Measurements from ENCODE around the gene GNAT2.

DNA sequence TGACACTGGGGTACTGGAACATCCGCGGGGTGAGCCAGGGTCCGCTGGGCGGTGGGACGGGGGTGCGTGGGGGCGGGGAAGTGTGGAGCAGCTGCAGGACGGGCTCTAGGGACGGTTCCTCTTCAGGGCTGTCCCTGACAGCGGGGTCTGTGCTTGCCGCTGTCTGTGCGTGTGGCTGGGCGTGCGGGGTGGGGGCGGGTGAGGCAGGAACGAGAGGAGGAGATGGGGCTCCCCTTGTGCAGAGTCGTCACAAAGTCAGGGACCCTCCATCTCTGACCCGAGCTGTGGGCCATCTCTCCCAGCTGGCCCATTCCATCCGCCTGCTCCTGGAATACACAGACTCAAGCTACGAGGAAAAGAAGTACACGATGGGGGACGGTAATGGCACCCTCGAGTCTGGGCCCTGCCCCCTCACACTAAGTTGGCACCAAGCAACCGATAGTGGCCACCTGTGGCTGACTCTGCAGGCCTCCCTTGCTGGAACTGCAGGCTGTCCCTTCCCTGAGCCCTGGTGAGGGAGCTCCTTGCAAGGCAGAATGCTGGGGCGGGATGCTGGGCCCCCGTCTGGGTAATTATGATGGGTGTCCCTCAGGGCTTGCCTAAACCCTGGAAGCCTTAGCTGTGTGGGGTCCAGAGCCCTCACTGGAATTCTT lies 48.8 kb upstream of the GNAT2 start:
- TF ChIP-seq ZNF416 (CRISPR knock-in tag; IDR thresholded peaks at IDR 0.05) (no peak), ESRRA (CRISPR knock-in tag; IDR thresholded peaks at IDR 0.05; ENCODE audit: borderline replicate concordance) (no peak), FOXK1 (CRISPR knock-in tag; IDR thresholded peaks at IDR 0.05) (no peak), IRF2 (CRISPR knock-in tag; IDR thresholded peaks at IDR 0.05; ENCODE audit: borderline replicate concordance, low read depth) (no peak), TCF7 (CRISPR knock-in tag; IDR thresholded peaks at IDR 0.05; ENCODE audit: low read depth) (no peak)
- TF ChIP-seq, protein P1, sequence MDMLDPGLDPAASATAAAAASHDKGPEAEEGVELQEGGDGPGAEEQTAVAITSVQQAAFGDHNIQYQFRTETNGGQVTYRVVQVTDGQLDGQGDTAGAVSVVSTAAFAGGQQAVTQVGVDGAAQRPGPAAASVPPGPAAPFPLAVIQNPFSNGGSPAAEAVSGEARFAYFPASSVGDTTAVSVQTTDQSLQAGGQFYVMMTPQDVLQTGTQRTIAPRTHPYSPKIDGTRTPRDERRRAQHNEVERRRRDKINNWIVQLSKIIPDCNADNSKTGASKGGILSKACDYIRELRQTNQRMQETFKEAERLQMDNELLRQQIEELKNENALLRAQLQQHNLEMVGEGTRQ (CRISPR knock-in tag; IDR thresholded peaks at IDR 0.05): no peak
- TF ChIP-seq, protein P2, sequence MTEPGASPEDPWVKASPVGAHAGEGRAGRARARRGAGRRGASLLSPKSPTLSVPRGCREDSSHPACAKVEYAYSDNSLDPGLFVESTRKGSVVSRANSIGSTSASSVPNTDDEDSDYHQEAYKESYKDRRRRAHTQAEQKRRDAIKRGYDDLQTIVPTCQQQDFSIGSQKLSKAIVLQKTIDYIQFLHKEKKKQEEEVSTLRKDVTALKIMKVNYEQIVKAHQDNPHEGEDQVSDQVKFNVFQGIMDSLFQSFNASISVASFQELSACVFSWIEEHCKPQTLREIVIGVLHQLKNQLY (CRISPR knock-in tag; IDR thresholded peaks at IDR 0.05): no peak
- TF ChIP-seq, protein P3, sequence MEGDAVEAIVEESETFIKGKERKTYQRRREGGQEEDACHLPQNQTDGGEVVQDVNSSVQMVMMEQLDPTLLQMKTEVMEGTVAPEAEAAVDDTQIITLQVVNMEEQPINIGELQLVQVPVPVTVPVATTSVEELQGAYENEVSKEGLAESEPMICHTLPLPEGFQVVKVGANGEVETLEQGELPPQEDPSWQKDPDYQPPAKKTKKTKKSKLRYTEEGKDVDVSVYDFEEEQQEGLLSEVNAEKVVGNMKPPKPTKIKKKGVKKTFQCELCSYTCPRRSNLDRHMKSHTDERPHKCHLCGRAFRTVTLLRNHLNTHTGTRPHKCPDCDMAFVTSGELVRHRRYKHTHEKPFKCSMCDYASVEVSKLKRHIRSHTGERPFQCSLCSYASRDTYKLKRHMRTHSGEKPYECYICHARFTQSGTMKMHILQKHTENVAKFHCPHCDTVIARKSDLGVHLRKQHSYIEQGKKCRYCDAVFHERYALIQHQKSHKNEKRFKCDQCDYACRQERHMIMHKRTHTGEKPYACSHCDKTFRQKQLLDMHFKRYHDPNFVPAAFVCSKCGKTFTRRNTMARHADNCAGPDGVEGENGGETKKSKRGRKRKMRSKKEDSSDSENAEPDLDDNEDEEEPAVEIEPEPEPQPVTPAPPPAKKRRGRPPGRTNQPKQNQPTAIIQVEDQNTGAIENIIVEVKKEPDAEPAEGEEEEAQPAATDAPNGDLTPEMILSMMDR (IDR thresholded peaks at IDR 0.05): no peak
- TF ChIP-seq, protein P4, sequence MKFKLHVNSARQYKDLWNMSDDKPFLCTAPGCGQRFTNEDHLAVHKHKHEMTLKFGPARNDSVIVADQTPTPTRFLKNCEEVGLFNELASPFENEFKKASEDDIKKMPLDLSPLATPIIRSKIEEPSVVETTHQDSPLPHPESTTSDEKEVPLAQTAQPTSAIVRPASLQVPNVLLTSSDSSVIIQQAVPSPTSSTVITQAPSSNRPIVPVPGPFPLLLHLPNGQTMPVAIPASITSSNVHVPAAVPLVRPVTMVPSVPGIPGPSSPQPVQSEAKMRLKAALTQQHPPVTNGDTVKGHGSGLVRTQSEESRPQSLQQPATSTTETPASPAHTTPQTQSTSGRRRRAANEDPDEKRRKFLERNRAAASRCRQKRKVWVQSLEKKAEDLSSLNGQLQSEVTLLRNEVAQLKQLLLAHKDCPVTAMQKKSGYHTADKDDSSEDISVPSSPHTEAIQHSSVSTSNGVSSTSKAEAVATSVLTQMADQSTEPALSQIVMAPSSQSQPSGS (CRISPR knock-in tag; IDR thresholded peaks at IDR 0.05; ENCODE audit: borderline replicate concordance, low read depth): no peak
- TF ChIP-seq, protein P5, sequence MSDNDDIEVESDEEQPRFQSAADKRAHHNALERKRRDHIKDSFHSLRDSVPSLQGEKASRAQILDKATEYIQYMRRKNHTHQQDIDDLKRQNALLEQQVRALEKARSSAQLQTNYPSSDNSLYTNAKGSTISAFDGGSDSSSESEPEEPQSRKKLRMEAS (CRISPR knock-in tag; IDR thresholded peaks at IDR 0.05): no peak
- TF ChIP-seq, protein P6, sequence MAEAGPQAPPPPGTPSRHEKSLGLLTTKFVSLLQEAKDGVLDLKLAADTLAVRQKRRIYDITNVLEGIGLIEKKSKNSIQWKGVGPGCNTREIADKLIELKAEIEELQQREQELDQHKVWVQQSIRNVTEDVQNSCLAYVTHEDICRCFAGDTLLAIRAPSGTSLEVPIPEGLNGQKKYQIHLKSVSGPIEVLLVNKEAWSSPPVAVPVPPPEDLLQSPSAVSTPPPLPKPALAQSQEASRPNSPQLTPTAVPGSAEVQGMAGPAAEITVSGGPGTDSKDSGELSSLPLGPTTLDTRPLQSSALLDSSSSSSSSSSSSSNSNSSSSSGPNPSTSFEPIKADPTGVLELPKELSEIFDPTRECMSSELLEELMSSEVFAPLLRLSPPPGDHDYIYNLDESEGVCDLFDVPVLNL (CRISPR knock-in tag; IDR thresholded peaks at IDR 0.05; ENCODE audit: borderline replicate concordance, low read depth): no peak

Data from WTC11 (cell line).